ENCODE data around the gene C9orf43.
"Not testable (repeated sequence)": the region's sequence is repeated elsewhere in the genome, so short reads cannot be mapped to it uniquely, and the experiment has no call there.

The C9orf43 gene

DNA sequence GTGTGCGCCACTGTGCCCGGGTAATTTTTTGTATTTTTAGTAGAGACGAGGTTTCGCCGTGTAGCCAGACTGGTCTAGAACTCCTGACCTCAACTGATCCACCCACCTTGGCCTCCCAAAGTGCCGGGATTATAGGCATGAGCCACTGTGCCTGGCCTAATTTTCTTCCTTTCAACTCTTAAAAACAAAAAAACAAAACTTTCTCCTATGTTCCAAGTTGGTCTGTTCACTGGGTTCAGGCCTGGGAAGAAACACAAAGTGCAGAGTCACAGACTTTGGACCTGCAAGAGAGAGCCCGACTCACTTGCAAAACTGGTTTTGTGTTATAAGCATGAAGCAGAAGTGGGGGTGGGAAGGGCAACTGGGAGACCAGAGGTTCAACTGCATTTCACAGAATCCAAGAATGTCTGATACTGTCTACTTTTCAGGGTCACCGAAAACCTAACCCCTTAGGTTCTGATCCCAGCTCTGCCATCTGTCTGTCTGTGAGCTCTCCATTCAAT, 28.6 kb upstream of the C9orf43 start:
- no peak for FAIRE-seq

DNA sequence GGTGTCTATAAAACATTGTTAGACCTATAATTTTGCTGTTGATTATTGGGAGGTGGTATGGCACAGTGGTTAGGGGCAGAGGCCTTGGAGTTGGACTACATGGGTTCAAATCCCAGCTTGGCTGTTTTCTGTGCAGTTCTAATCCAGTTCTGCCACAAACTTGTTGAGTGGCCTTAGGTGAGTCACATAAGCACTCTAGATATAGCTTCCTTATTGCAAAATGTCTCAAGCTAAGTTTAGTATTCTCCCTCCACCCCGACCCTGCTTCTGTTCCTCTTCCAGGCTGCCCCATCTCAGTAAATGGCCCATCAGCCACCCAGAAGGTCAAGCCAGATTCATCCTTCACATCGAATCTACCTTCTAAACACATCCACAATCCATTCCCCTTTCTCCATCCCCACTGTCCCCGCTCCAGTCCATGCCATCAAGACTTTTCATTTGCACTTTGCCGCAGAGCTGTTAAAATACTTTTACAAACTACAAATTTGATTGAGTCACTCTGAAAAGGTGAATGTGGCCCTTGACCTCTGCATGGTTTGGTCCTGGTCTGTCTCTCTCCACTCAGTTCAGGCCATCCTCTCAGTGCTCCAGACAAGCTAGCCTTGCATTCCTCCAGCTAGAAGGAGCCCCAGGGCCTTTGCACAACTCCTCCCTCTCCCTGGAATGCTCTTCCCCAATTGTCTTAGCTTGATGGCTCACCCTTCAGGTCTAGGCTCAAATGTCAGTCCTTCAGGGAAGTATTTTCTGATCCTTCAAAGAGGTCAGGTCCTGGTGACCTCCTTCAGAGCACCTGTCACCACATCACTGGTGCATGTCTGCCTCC, 23.8 kb upstream of the C9orf43 start:
- FAIRE-seq: no peak

DNA sequence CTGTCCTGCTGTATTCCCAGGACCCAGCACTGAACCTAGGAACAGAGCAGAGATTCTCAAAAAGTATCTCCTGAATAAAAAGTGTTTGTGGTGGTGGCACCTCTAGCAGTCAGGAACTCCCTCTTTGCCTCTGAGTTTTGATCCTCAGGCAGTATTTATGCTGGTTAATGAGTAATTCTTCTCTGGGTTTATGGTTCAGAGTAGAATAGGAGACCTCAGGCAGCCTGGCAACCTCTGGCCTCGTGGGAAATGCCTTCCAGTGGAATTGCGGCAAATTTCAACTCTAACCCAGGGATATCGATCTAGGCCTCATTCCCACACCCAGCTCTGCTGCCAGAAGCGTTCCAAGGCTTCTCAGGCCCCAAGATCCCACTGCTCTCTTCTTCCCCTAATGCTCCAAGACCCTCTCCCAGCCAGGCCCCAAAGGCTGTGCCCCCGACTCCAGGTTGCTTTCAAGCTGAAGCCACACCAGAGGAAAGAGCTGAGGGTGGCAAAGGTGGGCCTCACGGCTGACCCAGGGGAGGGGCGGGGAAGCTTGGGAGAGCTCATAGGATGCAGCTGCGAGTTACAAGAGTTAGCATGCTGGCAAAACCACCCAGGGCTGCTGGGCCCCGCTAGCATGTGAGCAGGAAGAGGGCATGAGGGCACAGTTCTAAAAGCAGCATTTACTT, 22.9 kb upstream of the C9orf43 start:
- FAIRE-seq: no peak

DNA sequence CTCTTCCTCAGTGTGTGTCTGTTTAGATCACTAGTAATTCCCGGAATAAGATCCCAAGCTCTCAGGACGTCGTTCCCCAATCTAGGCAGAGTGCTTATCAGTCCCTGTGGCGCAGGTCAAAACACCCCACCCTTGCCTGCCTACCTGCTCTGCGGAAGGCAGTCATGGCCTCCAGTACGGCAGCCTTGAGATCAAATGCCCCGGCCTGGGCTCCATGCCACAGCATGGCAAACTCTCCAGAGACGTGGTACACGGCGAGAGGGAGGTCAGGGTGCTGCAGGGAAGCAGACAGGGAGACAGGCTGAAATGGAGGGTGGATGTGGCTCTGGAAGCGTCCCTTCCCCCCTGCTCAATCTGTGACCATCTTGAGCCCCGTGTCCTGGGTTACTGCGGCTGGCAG, 21.7 kb upstream of the C9orf43 start:
- FAIRE-seq: no peak

DNA sequence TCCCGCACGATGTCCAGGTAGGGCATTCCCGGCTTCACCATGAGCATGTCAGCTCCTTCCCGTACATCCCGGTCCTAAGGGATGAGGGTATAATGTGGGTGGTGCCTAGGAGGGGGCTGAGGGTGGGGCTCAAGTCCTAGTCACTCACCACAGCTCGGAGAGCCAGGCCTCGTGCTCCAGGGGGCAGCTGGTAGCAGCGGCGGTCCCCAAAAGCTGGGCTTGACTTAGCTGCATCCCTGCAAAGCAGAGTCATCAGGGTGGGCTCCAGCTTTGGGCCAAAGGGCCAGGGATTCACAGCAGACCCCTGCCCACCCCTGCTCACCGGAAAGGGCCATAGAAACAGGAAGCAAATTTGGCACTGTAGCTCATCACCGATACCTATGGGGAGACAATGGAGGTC, 21.1 kb upstream of the C9orf43 start:
- FAIRE-seq: no peak

DNA sequence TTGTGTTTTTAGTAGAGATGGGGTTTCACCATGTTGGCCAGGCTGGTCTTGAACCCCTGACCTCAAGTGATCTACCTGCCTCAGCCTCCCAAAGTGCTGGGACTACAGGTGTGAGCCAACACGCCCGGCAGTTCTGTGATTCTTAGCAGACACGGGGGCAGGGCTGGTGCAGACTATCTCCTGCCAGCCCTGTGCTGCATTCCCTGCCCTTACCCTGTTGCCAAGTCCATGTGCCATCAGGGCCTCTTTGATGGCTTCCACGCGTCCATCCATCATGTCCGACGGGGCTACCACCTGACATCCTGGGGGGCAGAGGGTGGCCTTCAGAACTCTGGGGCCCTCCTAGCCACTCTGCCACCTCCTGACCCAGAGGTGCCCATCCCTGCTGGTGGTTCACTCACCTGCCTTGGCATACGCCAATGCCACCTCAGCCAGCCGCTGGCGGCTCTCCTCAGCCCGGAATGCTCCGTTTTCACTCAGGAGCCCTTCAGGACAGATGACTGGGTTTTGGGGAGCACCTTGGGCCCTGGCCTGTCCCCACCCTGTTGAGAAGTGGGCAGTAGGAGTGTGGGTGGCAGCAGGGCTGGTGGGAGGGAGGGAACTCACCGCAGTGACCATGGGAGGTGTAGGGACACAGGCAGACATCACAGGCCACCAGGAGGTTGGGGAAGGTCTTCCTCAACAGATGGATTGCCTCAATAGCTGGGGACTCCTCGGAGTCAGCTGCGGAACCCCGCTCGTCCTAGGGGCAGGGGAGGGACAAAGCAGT, 20.2 kb upstream of the C9orf43 start:
- no peak for FAIRE-seq

DNA sequence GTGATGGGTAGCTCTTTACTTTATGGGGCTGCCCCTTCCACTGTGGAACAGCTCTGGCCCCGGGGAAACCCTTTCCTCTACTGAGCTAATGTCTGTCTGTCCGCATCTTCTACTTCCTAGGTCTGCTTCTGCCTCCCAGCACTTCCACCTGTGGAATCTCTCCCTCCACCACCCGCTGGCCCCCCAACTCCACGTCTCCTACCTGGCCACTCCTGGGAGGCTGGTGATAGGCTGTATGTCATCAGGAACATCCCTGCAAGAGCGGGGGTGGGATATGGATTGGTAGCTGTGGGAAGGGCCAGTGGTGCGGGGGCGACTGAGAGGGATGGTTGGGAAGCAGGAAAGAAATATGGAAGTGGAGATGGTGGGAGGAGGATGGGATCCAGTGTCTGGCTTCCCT, 18.6 kb upstream of the C9orf43 start:
- FAIRE-seq: no peak

DNA sequence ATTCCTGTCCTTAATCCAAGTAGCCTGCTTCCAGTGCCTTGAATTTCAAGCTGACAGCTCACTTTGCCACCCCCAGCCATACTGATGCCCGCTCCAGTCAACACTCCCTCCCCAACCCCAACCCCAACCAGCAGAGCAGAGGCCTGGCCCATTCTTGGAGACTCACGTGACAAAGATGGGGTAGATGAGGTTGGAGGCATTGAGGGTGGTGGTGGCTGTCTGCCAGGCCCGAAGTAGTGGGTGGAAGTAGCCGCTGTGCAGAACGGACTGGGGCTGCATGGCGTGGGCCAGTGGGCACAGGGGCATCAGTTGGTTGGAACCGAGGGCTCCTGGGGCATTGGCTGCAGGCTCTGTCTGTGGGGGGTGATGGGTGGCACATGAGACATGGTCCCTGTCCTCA, 17.3 kb upstream of the C9orf43 start:
- FAIRE-seq: no peak

DNA sequence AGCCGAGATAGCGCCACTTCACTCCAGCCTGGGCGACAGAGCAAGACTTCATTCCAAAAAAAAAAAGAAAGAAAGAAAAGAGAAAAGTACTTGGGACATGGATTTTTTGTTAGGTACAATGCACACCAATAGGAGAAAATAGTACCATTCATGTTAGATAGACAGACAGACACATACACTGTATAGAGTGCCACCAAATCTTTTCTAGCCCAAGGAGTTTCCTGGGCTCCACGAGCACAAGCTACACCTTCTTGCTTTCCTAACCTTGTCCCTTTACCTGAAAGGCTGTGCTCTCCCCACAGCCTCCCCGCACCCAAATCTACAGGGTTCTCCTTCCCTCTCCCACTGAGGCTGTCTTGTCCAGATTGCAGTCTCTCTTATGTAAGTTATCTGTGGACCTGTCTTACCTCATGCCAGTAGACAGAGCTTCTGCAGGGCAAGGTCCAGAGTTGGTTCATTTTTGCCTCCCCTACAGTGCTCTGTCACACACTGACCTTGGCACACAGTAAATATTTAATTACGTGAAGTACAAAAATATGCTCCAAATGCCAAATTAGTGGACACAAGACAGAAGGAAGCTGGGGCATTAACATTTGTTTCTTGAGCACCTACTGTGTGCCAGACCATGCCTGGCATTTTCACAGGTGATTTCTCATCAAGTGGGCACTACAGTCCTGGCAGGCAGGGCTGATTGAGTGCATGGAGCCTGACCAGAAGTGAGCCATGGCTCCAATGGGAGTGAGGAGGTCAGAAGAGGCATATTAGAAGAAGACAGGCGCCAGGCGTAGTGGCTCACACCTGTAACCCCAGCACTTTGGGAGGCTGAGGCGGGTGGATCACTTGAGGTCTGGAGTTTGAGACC, 15.3 kb upstream of the C9orf43 start:
- FAIRE-seq: no peak

DNA sequence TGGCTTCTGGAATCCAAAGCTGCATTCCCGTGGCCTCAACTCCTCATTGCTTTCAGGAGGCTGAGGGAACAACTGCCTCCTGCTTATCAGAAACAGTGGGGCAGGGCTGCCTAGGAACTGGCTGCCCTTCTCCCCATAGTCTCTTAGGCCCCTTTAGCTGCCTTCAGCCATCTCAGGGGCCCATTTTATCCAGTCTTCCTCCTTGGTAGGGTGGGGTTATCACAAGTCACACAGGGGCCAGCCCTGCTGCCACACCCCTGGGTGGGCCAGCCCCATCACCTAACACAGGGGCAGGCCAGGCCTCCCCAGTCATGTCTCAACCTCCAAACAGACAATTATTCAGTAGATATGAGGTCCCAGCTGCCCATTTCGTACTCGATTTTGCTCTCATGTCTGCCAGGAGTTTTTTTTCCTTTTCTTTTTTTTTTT, 13.3 kb upstream of the C9orf43 start:
- FAIRE-seq: no peak

DNA sequence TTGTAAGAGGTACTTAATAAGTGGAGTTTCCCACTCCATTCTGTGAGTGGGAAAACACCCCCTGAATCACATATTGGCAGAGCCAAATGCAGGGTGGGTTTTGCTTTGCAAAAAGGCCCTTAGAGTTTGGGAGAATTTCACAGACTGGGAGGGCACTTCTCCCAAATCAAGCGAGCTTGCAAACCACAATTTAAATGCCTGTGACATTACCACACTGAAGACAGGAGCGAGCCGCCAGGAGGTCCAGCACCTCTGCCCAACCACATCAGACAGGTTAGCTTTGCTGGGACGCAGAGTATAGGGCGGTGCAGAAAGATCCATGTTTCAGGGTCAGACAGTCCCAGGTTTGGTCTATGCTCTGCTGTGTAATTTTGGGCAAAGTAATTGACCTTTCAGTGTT, 11.8 kb upstream of the C9orf43 start:
- FAIRE-seq: no peak

DNA sequence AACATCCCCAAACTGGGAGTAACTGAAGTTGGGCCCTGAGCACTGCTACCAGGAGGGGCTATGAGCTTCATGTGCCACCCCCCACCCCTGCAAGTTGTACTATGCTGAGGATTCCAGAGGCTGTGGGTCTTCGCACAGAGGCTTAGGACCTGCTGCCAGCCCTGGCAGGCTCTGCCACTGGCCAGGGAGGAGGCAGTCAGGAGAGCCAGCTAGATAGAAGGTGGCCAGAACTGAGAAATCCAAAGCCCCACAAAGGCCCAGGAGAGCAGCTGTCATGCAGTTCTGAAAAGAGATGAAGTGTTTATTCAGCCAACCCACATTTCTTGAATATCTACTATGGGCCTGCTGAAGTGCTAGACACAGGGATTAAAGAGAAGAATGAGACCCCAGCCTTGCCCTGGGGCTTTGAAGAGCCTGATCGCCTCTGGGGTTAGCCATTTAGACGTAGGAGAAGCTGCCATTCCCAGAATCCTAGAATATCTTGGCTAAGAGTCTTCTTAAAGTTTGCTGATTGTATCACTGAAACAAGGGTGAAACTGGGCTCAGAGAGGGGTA, 10.8 kb upstream of the C9orf43 start:
- FAIRE-seq: no peak

DNA sequence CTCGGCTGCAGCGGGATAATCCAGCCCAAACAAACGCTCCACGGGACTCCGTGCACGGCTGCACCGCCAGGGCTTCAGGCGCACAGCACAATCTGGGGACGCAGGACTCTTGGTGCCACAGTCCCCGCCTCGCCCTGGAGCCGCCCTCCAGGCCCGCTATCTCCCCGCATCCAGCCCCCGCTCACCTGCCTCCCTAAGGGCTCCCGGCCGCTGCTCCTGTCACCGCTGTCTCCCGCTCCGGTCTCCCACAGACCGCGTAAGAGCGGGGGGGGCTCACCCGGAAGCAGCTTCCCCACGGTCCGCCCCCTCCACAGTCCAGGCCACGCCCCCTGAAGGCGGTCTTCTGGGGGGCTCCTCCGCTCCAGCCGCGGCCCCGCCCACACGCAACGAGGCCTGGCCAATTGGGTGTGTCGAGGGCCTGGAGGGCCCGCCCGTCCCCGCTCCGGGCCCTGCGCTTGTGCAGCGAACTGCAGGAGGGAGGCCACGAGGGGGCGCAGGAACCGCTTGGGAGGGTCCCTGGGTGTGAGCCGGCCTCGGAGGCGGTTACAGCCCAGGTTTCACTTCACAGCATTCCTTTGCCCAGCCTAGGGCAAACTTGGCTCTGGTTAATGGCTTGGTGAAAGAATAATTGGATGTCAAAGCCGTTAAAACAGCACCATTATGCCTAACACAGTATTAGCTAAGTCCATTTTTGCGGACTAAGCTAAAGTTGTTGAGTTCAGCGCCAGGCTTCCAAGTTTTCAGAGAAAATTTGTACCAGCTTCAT, 9.3 kb upstream of the C9orf43 start, which contains the start of gene ALAD:
ALAD (minus strand) TSS at position 258 of the 766 bp plus-strand sequence. CDS start 7,725 bp downstream, outside the sequence.
- FAIRE-seq: peak; percentile 96

DNA sequence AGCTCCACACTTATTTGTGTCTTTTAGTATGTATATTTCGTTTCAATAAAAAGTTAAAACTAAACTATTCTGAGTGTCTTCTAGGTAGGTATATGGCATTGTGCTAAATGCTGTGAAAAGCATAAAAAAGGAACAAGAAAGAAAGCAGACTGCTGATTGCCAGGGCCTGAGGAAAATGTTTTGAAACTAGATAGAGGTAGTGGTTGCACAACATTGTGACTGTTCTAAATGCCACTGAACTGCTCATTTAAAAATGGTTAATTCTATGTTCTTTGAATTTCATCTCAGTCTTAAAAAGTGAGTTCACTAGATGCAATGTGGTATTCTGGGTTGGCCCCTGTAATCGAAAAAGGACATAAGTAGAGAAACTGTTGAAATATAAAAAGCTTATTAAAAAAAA, 6.9 kb upstream of the C9orf43 start:
- FAIRE-seq: no peak

DNA sequence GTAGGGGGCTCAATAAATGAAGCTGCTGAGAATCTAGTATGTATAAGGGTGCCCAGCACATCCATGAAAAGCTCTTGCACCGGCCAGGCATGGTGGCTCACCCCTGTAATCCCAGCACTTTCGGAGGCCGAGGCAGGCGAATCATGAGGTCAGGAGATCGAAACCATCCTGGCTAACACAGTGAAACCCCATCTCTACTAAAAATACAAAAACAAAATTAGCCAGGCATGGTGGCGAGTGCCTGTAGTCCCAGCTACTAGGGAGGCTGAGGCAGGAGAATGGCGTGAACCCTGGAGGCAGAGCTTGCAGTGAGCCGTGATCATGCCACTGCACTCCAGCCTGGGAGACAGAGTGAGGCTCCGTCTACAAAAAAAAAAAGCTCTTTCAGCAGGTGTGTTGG, 4.2 kb upstream of the C9orf43 start:
- FAIRE-seq: not testable (repeated sequence)

DNA sequence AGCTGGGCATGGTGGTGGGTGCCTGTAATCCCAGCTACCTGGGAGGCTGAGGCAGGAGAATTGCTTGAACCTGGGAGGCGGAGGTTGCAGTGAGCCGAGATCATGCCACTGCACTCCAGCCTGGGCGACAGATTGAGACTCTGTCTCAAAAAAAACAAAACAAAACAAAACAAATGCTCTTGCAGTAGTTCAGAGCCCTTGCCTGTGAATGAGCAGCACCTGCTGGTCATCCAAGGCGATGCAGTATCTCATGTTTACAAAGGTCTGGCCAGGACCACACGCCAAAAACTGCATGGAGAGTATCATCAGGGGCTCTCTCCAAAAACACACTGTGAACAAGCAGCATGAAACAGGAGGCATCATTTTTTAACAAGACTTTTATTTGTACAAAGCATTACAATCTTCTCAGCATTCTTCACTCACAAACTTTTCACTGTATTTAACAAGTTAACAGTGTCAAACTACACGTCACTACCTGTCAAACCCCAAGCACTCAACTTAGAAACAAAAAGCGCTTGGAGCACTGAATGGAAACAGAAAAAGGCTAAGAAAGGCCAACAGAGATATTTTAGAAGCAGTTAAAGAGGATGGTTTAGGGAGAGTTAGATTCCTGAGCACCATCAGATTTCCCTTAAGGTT, 3.6 kb upstream of the C9orf43 start:
- not testable (repeated sequence) for FAIRE-seq

DNA sequence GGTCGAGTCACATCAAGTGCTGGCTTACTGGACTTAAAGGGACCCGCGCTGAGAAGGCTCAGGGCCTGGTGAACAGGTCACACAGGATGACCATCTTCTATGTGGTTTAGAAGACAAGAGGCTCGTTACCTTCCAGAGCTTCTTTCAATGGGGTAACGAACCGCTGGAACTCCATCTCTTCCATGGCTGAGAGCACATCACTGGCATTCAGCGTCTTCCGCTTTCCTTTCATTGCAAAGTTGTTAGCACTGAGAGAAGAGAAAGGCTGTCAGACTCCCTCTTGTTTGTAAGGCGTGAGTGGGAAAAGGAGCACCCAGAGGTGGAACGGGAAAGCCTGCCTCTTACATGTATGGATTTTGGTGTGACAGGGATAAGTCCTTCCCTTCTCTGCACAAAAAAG, 1.1 kb upstream of the C9orf43 start:
- no peak for FAIRE-seq

DNA sequence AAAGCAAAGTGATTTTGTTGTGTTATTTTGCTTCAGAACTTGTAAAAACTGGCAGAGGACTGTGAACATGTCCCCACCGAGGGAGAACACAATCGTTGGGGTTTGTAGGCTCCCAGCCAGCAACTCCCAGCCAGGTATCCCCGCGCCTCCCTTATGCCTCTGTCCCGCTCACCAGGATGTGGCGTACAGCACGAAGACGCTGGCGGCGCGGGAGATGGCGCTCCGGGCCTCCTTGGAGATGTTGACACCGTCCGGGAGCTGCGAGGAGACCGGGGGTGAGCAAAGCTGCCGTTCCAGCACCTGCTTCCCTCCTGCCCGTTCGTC, 702 bp upstream of the C9orf43 start:
- no peak for FAIRE-seq

DNA sequence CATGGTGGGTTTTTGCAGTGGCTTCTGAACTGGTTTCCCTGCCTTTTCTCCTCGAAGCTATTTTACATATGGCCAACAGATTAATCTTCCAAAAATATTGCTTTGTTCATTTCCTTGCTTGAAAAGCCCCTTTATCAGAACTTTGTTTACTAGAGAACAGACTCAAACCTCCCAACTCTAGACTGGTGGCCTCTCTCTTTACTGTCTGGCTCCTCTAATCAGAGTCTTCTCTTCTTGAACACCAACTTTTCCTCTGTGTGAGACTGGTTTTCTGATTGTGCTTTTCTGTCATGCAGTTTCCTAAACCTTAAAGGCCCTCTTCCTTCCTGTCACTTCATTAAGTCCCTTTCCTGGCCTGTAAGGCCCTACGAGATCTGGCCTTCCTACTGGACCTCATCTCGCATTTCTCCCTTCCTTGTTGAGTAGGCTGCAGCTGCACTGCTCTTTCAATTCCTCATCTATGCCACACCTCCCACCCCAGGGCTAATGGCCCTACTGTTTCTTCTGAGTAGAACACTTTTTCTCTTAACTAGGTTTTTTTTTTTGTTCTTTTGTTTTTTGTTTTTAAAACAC, 5.7 kb downstream of the C9orf43 start:
- FAIRE-seq: no peak

DNA sequence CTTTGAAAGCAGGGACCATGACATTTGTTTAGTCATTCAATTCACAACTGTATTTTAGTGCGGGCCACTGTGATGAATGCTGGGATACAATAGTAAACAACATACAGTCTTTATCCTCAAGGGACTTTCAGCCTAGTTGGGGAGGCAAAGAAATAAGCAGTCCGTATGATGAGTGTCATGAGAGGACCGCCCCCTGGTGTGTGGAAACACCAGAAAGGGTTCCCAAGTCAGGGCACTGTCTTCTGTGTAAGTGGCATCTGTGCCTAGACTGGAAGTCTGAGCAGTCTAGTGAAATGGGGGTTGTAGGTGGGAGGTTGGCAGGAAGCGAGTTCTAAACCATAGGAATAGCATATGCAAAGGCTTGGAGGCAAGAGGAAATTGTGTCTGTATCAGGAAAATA, 6.8 kb downstream of the C9orf43 start:
- FAIRE-seq: no peak

Data from endometrium (tissue), 2 donors.